ENCODE results near the gene TBKBP1. TPM values are rescaled to one million over a fixed set of nuclear protein-coding genes. Genes with fewer than 3 reads are reported as not detected.

Gene TBKBP1
- total and polyA plus RNA-seq, 2 donors from 2014 or later = 10.1 to 11.2 TPM

DNA sequence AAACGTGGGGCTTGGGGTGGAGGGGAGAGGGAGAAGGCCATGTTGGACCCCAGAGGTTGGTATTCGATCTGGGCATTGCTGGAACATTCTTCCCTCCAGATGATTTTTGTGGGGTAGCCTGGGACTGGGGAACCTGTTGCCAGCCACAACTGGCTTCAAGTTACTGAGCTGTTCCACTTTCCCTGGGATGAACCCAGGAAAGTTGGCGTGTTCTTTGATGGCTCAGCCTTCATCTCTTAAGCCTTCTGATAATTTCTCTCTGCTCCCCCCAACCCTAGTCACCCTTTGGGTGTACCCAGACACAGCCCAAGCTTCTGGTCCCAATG is 41.1 kb downstream of the TBKBP1 start:
- no peak for DNase-seq
- FAIRE-seq = no peak
- Histone ChIP-seq H3K27me3 (ENCODE audit: control insufficient read depth, insufficient read depth, low read length) (peaks cover 16% of the 10 kb centered on the region), H3K9ac (ENCODE audit: low read length in 3 of 3) (no peak overlapping the region), H3K9me3 (ENCODE audit: control insufficient read depth in 2 of 3, insufficient read depth in 1 of 3, low read length in 3 of 3) (no peaks in the 10 kb centered on the region), H3K27ac (ENCODE audit: low read depth in 2 of 2, low read length in 2 of 2) (no peak overlapping the region), H3K4me1 (ENCODE audit: control insufficient read depth in 2 of 3, insufficient read depth in 2 of 3, low read depth in 1 of 3, low read length in 3 of 3) (peaks cover 0 to 4% (median 0%) of the 10 kb centered on the region in 3 donors), H3K4me3 (ENCODE audit: low read length in 3 of 3) (no peak overlapping the region), H3K36me3 (ENCODE audit: control insufficient read depth in 2 of 3, insufficient read depth in 3 of 3, low read length in 3 of 3) (no peaks in the 10 kb centered on the region)
- intact Hi-C loops (cut with DNase I) = no loop called here
- TF ChIP-seq, protein P1, sequence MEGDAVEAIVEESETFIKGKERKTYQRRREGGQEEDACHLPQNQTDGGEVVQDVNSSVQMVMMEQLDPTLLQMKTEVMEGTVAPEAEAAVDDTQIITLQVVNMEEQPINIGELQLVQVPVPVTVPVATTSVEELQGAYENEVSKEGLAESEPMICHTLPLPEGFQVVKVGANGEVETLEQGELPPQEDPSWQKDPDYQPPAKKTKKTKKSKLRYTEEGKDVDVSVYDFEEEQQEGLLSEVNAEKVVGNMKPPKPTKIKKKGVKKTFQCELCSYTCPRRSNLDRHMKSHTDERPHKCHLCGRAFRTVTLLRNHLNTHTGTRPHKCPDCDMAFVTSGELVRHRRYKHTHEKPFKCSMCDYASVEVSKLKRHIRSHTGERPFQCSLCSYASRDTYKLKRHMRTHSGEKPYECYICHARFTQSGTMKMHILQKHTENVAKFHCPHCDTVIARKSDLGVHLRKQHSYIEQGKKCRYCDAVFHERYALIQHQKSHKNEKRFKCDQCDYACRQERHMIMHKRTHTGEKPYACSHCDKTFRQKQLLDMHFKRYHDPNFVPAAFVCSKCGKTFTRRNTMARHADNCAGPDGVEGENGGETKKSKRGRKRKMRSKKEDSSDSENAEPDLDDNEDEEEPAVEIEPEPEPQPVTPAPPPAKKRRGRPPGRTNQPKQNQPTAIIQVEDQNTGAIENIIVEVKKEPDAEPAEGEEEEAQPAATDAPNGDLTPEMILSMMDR (IDR thresholded peaks at IDR 0.05; ENCODE audit: borderline replicate concordance, extremely low read depth, insufficient read depth) = no peak

DNA sequence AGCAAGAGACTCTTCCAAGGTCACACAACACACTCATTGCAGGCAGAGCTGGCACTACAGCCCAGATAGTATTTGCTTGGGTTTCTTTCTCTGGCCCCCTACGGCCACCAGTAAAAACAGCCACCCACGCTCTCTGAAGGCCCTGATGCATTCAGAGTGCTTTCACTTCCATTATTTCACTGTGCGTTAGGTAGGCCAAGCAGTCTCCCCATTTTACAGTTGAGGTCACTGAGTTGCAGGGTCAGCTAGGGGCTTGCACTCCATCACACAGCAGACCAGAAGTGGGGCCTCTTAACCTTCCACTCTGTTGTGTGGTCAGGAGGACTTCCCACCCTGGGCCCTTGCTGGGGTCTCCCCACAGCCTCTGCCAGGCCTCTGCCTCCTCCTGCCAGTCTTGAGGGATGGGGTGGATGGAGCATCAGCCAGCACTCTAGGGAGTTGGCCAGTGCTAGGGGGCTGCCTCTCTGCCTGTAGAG is 41.6 kb downstream of the TBKBP1 start:
- TF ChIP-seq, protein P1 (IDR thresholded peaks at IDR 0.05; ENCODE audit: borderline replicate concordance, extremely low read depth, insufficient read depth) = no peak
- intact Hi-C loops (cut with DNase I) = no loop called here
- H3K27ac ChIP-seq (ENCODE audit: low read depth in 2 of 2, low read length in 2 of 2) = no peak overlapping the region
- DNase-seq = no peak
- no peaks in the 10 kb centered on the region for H3K36me3 ChIP-seq (ENCODE audit: control insufficient read depth in 2 of 3, insufficient read depth in 3 of 3, low read length in 3 of 3)
- FAIRE-seq = no peak
- H3K4me1 ChIP-seq (ENCODE audit: control insufficient read depth in 2 of 3, insufficient read depth in 2 of 3, low read depth in 1 of 3, low read length in 3 of 3) = peaks cover 0 to 4% (median 0%) of the 10 kb centered on the region in 3 donors
- H3K4me3 ChIP-seq (ENCODE audit: low read length in 3 of 3) = no peak overlapping the region
- no peak overlapping the region for H3K9ac ChIP-seq (ENCODE audit: low read length in 3 of 3)
- no peaks in the 10 kb centered on the region for H3K9me3 ChIP-seq (ENCODE audit: control insufficient read depth in 2 of 3, insufficient read depth in 1 of 3, low read length in 3 of 3)
- peaks cover 16% of the 10 kb centered on the region for H3K27me3 ChIP-seq (ENCODE audit: control insufficient read depth, insufficient read depth, low read length)

DNA sequence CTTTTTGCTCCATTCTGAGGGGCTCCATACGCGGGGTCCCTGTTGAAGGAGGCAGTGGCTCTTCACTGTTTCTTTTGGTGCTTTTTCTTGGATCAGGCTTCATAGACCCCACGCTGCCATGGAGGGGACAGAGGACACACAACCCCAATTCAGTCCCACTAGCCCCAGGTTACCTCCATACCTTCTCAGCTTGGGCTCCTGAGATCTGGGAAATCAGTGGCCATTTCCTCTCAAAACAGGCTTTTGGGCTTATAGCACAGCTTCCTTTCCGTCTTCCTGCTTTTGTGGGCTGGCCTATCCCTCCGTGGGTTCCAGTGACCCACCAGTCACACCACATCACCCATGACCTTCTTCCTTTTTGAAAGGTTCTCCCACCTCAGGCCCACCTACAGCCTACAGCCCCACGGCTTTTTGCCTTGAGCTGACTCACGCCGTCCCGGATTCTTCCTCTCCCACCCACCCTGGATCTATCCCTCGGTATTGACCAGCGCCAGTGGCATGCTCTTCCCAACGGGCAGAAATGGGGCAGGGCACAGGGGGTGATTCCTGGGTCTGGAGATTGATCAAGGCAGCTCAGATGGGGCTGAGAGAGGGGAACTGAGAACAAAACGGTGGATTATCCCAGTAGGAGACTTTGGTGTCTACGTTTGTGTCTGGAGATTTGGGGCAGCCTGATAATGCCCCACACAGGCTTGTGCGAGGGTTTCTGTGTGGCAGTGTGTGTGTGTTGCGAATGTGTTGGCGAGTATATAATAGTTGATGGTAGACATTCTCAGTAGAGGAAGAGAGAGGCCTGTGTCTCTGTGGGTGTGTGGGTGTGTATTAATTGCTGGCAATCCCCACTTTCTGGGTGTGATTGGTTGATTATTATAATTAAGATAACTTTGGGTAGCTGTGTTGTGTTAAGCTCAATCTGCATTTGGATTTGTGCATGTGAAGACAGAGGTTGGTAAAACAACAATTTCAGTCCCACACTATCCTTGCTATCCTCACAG is 42.8 kb downstream of the TBKBP1 start:
- Histone ChIP-seq H3K36me3 (ENCODE audit: control insufficient read depth in 2 of 3, insufficient read depth in 3 of 3, low read length in 3 of 3) (no peaks in the 10 kb centered on the region), H3K9me3 (ENCODE audit: control insufficient read depth in 2 of 3, insufficient read depth in 1 of 3, low read length in 3 of 3) (no peaks in the 10 kb centered on the region), H3K4me3 (ENCODE audit: low read length in 3 of 3) (no peak overlapping the region), H3K27me3 (ENCODE audit: control insufficient read depth, insufficient read depth, low read length) (peaks cover 14% of the 10 kb centered on the region), H3K9ac (ENCODE audit: low read length in 3 of 3) (no peak overlapping the region), H3K4me1 (ENCODE audit: control insufficient read depth in 2 of 3, insufficient read depth in 2 of 3, low read depth in 1 of 3, low read length in 3 of 3) (peaks cover 0 to 4% (median 0%) of the 10 kb centered on the region in 3 donors), H3K27ac (ENCODE audit: low read depth in 2 of 2, low read length in 2 of 2) (no peak overlapping the region)
- TF ChIP-seq, protein P1 (IDR thresholded peaks at IDR 0.05; ENCODE audit: borderline replicate concordance, extremely low read depth, insufficient read depth) = no peak
- no peak for DNase-seq
- intact Hi-C loops (cut with DNase I) = no loop called here
- FAIRE-seq = no peak
